ENCODE data around the gene HARBI1.

HARBI1 gene

GRCh38 chr11:46554213-46555147 is 62.5 kb downstream of the HARBI1 start:
- Mint-ChIP-seq H3K27me3 (no peaks in the 10 kb centered on the region), H3K36me3 (ENCODE audit: insufficient read depth) (peaks cover 10% of the 10 kb centered on the region), H3K9me3 (no peaks in the 10 kb centered on the region), H3K4me1 (peaks cover 46% of the 10 kb centered on the region), H3K27ac (ENCODE audit: low read depth) (peak overlapping the region; percentile 38), H3K4me3 (no peak overlapping the region)
- DNase-seq (ENCODE audit: low spot score in 2 of 2) (no peak), ATAC-seq (replicated peaks; ENCODE audit: extremely low read depth, poor library complexity, severe bottlenecking) (no peak)

- Mint-ChIP-seq H3K4me1 (peaks cover 41% of the 10 kb centered on the region), H3K36me3 (ENCODE audit: insufficient read depth) (peaks cover 10% of the 10 kb centered on the region), H3K4me3 (no peak overlapping the region), H3K9me3 (no peaks in the 10 kb centered on the region), H3K27me3 (no peaks in the 10 kb centered on the region), H3K27ac (ENCODE audit: low read depth) (peak overlapping the region; percentile 38)
- DNase-seq (ENCODE audit: low spot score in 2 of 2), result no peak
- ATAC-seq (replicated peaks; ENCODE audit: extremely low read depth, poor library complexity, severe bottlenecking), result no peak
Observed at GRCh38 chr11:46553814-46554212, 63.2 kb downstream of the HARBI1 start.

Measured in central memory CD8-positive, alpha-beta T cell (primary cell).